Trophoblast cell (in vitro differentiated cells and primary cell): ENCODE results near the gene PLXDC1.

Experiments used
- DNase-seq, 2 donors: peaks; one replicate each; pipeline ENCODE4 v3.0.0-alpha.2; 2016
- H2AFZ ChIP-seq: 2 replicates; pipeline ENCODE4 v1.6.1; 2013; ENCODE audit warnings: low read length, moderate library complexity, mild to moderate bottlenecking; ENCODE audit not compliant: insufficient read depth, poor library complexity
- H2AK5ac ChIP-seq: 2 replicates; pipeline ENCODE4 v1.6.1; 2013; ENCODE audit warnings: mild to moderate bottlenecking, low read length
- H2BK120ac ChIP-seq: 2 replicates; pipeline ENCODE4 v1.6.1; 2013; ENCODE audit warnings: low read length, mild to moderate bottlenecking, moderate library complexity; ENCODE audit not compliant: insufficient read depth, poor library complexity
- H2BK12ac ChIP-seq: 2 replicates; pipeline ENCODE4 v1.6.1; 2013; ENCODE audit warnings: mild to moderate bottlenecking, low read length, moderate library complexity
- H2BK5ac ChIP-seq: 2 replicates; pipeline ENCODE4 v1.6.1; 2013; ENCODE audit warnings: low read length, low read depth, moderate library complexity, mild to moderate bottlenecking; ENCODE audit not compliant: poor library complexity
- H3K14ac ChIP-seq: 2 replicates; pipeline ENCODE4 v1.6.1; 2013; ENCODE audit warnings: mild to moderate bottlenecking, low read length
- H3K18ac ChIP-seq: 2 replicates; pipeline ENCODE4 v1.6.1; 2013; ENCODE audit warnings: mild to moderate bottlenecking, low read length
- H3K23ac ChIP-seq: 2 replicates; pipeline ENCODE4 v1.6.1; 2013; ENCODE audit warnings: low read length
- H3K27ac ChIP-seq: 2 replicates; pipeline ENCODE4 v1.5.1; 2013; ENCODE audit warnings: low read depth, mild to moderate bottlenecking, inconsistent platforms, low read length, moderate library complexity
- H3K27me3 ChIP-seq: 2 replicates; pipeline ENCODE4 v1.6.1; 2013; ENCODE audit warnings: inconsistent platforms, mild to moderate bottlenecking, low read length, moderate library complexity; ENCODE audit not compliant: insufficient read depth
- H3K36me3 ChIP-seq, 2 experiments: 1 replicate in 1 of 2; 2 replicates in 1 of 2; pipeline ENCODE4 v1.6.1; 2013; ENCODE audit warnings: low read length in 2 of 2, mild to moderate bottlenecking in 2 of 2, moderate library complexity in 1 of 2; ENCODE audit not compliant: insufficient read depth in 2 of 2, control insufficient read depth in 1 of 2
- H3K4ac ChIP-seq: 2 replicates; pipeline ENCODE4 v1.6.1; 2013; ENCODE audit warnings: low read depth, mild to moderate bottlenecking, low read length, moderate library complexity
- H3K4me1 ChIP-seq, 2 experiments: 1 replicate in 1 of 2; 2 replicates in 1 of 2; pipeline ENCODE4 v1.6.1; 2013; ENCODE audit warnings: low read length in 2 of 2, mild to moderate bottlenecking in 2 of 2, moderate library complexity in 1 of 2; ENCODE audit not compliant: insufficient read depth in 2 of 2, control insufficient read depth in 1 of 2
- H3K4me2 ChIP-seq: 2 replicates; pipeline ENCODE4 v1.6.1; 2013; ENCODE audit warnings: inconsistent platforms, mild to moderate bottlenecking, low read length, moderate library complexity
- H3K4me3 ChIP-seq: 2 replicates; pipeline ENCODE4 v1.5.1; 2013; ENCODE audit warnings: mild to moderate bottlenecking, low read depth, low read length, inconsistent platforms
- H3K79me1 ChIP-seq: one replicate; pipeline ENCODE4 v1.6.1; 2013; ENCODE audit warnings: low read length
- H3K79me2 ChIP-seq: 2 replicates; pipeline ENCODE4 v1.6.1; 2013; ENCODE audit warnings: low read length, mild to moderate bottlenecking; ENCODE audit not compliant: control insufficient read depth, insufficient read depth, poor library complexity
- H3K9ac ChIP-seq: 2 replicates; pipeline ENCODE4 v1.6.1; 2013; ENCODE audit warnings: mild to moderate bottlenecking, low read length
- H3K9me3 ChIP-seq: 2 replicates; pipeline ENCODE4 v1.6.1; 2013; ENCODE audit warnings: low read depth, mild to moderate bottlenecking, control low read depth, inconsistent platforms, low read length; ENCODE audit not compliant: insufficient read depth
- H4K12ac ChIP-seq: 2 replicates; pipeline ENCODE4 v1.6.1; 2013; ENCODE audit warnings: low read depth, mild to moderate bottlenecking, low read length, moderate library complexity
- H4K8ac ChIP-seq: 2 replicates; pipeline ENCODE4 v1.6.1; 2013; ENCODE audit warnings: low read depth, mild to moderate bottlenecking, low read length, moderate library complexity
- H4K91ac ChIP-seq: one replicate; pipeline ENCODE4 v1.6.1; 2013; ENCODE audit warnings: low read depth, mild to moderate bottlenecking, low read length, moderate library complexity
- WGBS: extraction: QIAGEN DNeasy Blood & Tissue Kit; methylation state at CpG from one replicate; pipeline ENCODE4 v1.1.7; 2013; ENCODE audit warnings: missing lambda C conversion rate; ENCODE audit not compliant: insufficient read length, insufficient coverage; ENCODE audit errors: extremely low coverage; 5-methylcytosine and 5-hydroxymethylcytosine counted together

PLXDC1 gene

DNA sequence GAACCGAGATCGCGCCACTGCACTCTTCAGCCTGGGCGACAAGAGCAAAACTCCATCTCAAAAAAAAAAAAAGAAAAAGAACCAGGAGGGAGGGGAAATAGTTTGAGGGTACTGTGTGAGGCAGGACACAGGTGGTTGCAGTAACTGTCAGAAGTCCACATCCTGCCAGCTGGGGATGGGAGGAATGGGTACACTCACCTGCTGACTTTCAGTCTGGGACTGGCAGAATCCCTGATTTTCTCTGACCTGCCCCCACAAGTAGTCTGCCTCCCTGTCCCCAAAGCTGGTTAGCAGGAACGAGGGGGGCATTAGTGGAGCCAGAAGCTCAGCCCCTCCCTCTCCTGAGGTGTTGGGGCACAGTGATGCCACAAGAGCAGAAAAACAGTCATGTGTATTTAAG lies 21.6 kb upstream of the PLXDC1 start:
- WGBS: no CpG with 5 or more reads among the region's 5 CpGs
- H2AFZ ChIP-seq: no peak overlapping the region
- H2AK5ac ChIP-seq: no peak overlapping the region
- H3K79me1 ChIP-seq: no peaks in the 10 kb centered on the region
- H3K4me3 ChIP-seq: no peak overlapping the region
- H2BK5ac ChIP-seq: no peak overlapping the region
- H3K14ac ChIP-seq: no peak overlapping the region
- H2BK120ac ChIP-seq: no peak overlapping the region
- no peak overlapping the region for H4K8ac ChIP-seq
- DNase-seq: no peak
- no peak overlapping the region for H3K18ac ChIP-seq
- H3K23ac ChIP-seq: no peak overlapping the region
- H3K9ac ChIP-seq: no peak overlapping the region
- no peaks in the 10 kb centered on the region for H3K4me1 ChIP-seq
- H3K36me3 ChIP-seq: peaks cover 0 to 4% of the 10 kb centered on the region in 2 experiments
- H2BK12ac ChIP-seq: no peak overlapping the region
- H3K27ac ChIP-seq: no peak overlapping the region
- no peaks in the 10 kb centered on the region for H3K27me3 ChIP-seq
- H3K9me3 ChIP-seq: no peaks in the 10 kb centered on the region
- H4K12ac ChIP-seq: no peak overlapping the region
- H3K4me2 ChIP-seq: no peak overlapping the region
- no peaks in the 10 kb centered on the region for H3K79me2 ChIP-seq
- H3K4ac ChIP-seq: no peak overlapping the region
- H4K91ac ChIP-seq: no peak overlapping the region

DNA sequence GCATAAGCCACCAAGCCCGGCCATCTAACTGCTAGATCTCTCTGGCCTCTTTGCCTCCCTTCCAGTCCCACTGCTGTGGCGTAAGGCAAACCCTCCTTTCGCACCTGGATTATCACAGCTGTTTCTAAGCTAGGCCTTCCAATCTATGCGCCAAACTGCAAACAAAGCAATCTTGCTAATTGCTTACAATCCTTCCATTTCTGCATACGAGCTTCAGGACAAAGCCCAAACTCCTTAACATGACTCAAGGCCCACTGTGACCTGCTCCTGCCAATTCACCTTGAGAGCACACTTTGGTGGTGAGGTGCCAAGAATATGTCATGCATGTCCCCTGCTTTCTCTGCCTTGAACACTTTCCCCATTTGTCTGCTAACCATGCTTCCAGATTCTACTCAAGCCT lies 20.5 kb upstream of the PLXDC1 start:
- no peak overlapping the region for H2BK5ac ChIP-seq
- no peak overlapping the region for H4K12ac ChIP-seq
- peaks cover 0 to 2% of the 10 kb centered on the region in 2 experiments for H3K36me3 ChIP-seq
- no peak overlapping the region for H3K4ac ChIP-seq
- H2AFZ ChIP-seq: no peak overlapping the region
- no peaks in the 10 kb centered on the region for H3K79me2 ChIP-seq
- H3K79me1 ChIP-seq: no peaks in the 10 kb centered on the region
- H4K91ac ChIP-seq: no peak overlapping the region
- H3K4me3 ChIP-seq: no peak overlapping the region
- WGBS: no CpG with 5 or more reads among the region's 5 CpGs
- no peaks in the 10 kb centered on the region for H3K27me3 ChIP-seq
- no peak overlapping the region for H3K23ac ChIP-seq
- DNase-seq: no peak
- no peak overlapping the region for H3K9ac ChIP-seq
- H2AK5ac ChIP-seq: no peak overlapping the region
- no peak overlapping the region for H3K14ac ChIP-seq
- H3K4me2 ChIP-seq: no peak overlapping the region
- H3K27ac ChIP-seq: no peak overlapping the region
- H3K9me3 ChIP-seq: no peaks in the 10 kb centered on the region
- no peak overlapping the region for H2BK120ac ChIP-seq
- peaks cover 0 to 2% of the 10 kb centered on the region in 2 experiments for H3K4me1 ChIP-seq
- no peak overlapping the region for H2BK12ac ChIP-seq
- no peak overlapping the region for H3K18ac ChIP-seq
- H4K8ac ChIP-seq: no peak overlapping the region

DNA sequence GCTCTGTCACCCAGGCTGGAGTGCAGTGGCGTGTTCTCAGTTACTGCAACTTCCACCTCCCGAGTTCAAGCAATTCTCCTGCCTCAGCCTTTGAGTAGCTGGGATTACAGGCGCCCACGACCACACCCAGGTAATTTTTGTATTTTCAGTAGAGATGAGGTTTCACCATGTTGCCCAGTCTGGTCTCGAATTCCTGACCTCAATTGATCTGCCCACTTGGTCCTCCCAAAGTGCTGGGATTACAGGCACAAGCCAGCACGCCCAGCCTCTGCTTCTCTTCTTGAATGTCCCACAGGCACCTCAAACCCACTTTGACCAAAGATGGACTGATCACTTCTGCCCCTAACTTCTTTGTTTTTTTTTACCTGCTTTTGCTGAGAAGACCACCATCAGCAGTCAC lies 19.1 kb upstream of the PLXDC1 start:
- no CpG with 5 or more reads among the region's 6 CpGs for WGBS

DNA sequence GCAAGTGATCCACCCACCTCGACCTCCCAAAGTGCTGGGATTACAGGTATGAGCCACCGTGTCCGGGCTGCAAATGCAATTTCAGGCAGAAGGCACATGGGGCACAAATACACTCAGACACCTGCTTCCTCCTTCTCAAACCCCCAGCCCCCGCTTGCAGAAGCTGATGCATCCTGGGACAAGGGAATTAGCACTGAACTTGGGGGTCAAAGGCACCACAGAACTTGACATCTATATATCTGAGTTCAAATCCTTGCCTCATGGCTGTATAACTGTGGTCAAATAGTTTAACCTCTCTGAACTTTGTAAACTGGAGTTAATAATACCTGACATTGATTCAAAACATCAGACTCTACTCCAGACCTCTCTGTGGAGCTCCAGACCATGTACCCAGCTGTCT lies 18.7 kb upstream of the PLXDC1 start:
- Histone ChIP-seq H3K36me3 (no peaks in the 10 kb centered on the region), H3K79me1 (peaks cover 2% of the 10 kb centered on the region), H3K4me1 (peaks cover 14 to 17% of the 10 kb centered on the region in 2 experiments), H3K27me3 (peaks cover 9% of the 10 kb centered on the region), H3K4me2 (no peak overlapping the region), H4K12ac (no peak overlapping the region), H4K8ac (no peak overlapping the region), H2BK120ac (no peak overlapping the region), H3K27ac (no peak overlapping the region), H2BK5ac (no peak overlapping the region), H3K4ac (no peak overlapping the region), H2AK5ac (no peak overlapping the region), H3K9me3 (no peaks in the 10 kb centered on the region), H3K18ac (no peak overlapping the region), H2AFZ (no peak overlapping the region), H3K79me2 (peaks cover under 1% of the 10 kb centered on the region), H3K9ac (no peak overlapping the region), H3K23ac (no peak overlapping the region), H3K4me3 (no peak overlapping the region), H2BK12ac (no peak overlapping the region), H3K14ac (no peak overlapping the region), H4K91ac (no peak overlapping the region)
- no CpG with 5 or more reads among the region's 4 CpGs for WGBS
- no peak for DNase-seq

More for the DNA sequence above, 19.1 kb upstream of the PLXDC1 start:
- H2AFZ ChIP-seq: no peak overlapping the region
- H2BK5ac ChIP-seq: no peak overlapping the region
- no peaks in the 10 kb centered on the region for H3K79me2 ChIP-seq
- no peak for DNase-seq
- H3K4me3 ChIP-seq: no peak overlapping the region
- H2BK120ac ChIP-seq: no peak overlapping the region
- H3K79me1 ChIP-seq: no peaks in the 10 kb centered on the region
- no peak overlapping the region for H2BK12ac ChIP-seq
- peaks cover 10 to 14% of the 10 kb centered on the region in 2 experiments for H3K4me1 ChIP-seq
- no peak overlapping the region for H4K12ac ChIP-seq
- no peaks in the 10 kb centered on the region for H3K9me3 ChIP-seq
- no peak overlapping the region for H3K23ac ChIP-seq
- H4K91ac ChIP-seq: no peak overlapping the region
- no peak overlapping the region for H3K4me2 ChIP-seq
- H3K27me3 ChIP-seq: peaks cover 4% of the 10 kb centered on the region
- no peak overlapping the region for H4K8ac ChIP-seq
- H3K18ac ChIP-seq: no peak overlapping the region
- H3K9ac ChIP-seq: no peak overlapping the region
- H3K27ac ChIP-seq: no peak overlapping the region
- no peaks in the 10 kb centered on the region for H3K36me3 ChIP-seq
- no peak overlapping the region for H3K4ac ChIP-seq
- no peak overlapping the region for H2AK5ac ChIP-seq
- no peak overlapping the region for H3K14ac ChIP-seq
